Measurements from ENCODE around the gene RNF144A.

RNF144A gene

DNA sequence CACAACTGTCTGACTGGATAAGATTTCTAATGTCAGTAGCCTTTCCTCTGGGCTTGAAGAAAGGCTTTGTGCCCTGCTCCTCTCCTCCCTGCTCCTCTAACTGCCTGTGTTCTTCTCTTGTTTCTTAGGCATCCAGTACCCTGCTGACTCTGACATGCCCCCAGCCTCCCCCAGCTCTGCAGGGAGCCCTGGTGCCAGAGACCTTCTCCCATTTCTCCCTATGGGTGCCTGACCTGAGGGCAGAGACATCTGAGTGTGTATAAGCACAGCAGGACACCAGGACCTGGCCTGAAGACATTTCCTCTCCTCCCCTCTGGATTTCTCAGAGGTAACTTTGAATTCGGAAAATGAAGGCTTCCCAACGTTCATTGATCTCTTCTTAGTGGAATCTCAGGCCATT, 23.6 kb downstream of the RNF144A start:
- H3K36me3 ChIP-seq (ENCODE audit: insufficient read depth, low read length): peaks cover 18% of the 10 kb centered on the region; the same call in 1 of the 2 replicates
- H4K20me1 ChIP-seq (ENCODE audit: insufficient read depth, low read length, poor library complexity, severe bottlenecking): no peaks in the 10 kb centered on the region

DNA sequence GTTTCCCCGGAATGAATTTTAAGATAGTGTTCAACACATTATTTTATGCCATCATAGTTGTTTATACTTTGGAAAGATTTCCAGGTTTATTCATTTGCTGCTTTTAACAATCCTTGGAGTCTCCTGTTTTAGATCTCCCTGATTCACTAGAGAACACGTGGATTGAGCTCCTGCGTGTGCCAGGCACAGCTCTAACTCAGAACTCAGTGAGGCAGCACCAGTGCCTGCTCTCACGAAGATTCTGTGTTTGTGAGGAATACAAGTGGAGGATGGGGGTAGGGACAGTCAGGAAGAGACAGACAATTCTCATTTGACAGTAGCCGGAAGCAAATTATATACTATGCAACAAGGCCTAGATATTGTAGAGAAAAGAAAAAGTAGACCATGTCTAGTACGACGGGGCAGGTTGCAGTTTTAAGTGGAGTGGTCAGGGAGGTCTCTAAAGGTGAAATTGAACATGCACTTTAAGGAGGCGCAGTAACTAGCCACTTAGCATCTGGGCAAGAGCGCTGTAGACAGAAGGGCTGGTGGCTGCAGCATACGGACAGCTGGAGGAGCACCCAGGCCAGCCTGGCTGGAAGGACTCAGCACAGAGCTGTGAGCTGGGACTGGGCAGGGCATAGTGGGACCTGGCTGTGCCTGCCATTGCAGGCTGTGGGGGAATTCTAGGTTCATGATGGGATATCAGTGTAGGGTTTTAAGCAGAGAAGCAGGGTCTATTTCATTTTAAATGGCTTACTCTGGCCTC, 24.3 kb downstream of the RNF144A start:
- Histone ChIP-seq H3K36me3 (ENCODE audit: insufficient read depth, low read length) (peaks cover 18% of the 10 kb centered on the region; the same call in 1 of the 2 replicates), H3K79me2 (ENCODE audit: insufficient read depth, low read length) (no peaks in the 10 kb centered on the region; the same call in 1 of the 2 replicates)

More for the DNA sequence above, 23.6 kb downstream of the RNF144A start:
- H3K9me2 ChIP-seq (replicated peaks; ENCODE audit: low read depth, low read length): no peaks in the 10 kb centered on the region
- no peak overlapping the region for H2AFZ ChIP-seq (ENCODE audit: low read length)
- peaks cover 2% of the 10 kb centered on the region; the same call in 1 of the 2 replicates for H3K79me2 ChIP-seq (ENCODE audit: insufficient read depth, low read length)
- no peaks in the 10 kb centered on the region for H3K9me3 ChIP-seq (ENCODE audit: insufficient read depth, low read depth, low read length)
- peaks cover 12% of the 10 kb centered on the region for H3K4me1 ChIP-seq (ENCODE audit: insufficient read depth, low read length, poor library complexity, severe bottlenecking)
- H3K4me2 ChIP-seq (ENCODE audit: low read depth, low read length, poor library complexity, severe bottlenecking): no peak overlapping the region
- no peak overlapping the region for H3K9ac ChIP-seq (ENCODE audit: low read depth, low read length, poor library complexity, severe bottlenecking)
- no peaks in the 10 kb centered on the region for H3K27me3 ChIP-seq (ENCODE audit: insufficient read depth, low read length, poor library complexity, severe bottlenecking)
- TF ChIP-seq EZH2phosphoT487 (IDR thresholded peaks at IDR 0.05; ENCODE audit: borderline replicate concordance): no peak
- TF ChIP-seq, protein P1, sequence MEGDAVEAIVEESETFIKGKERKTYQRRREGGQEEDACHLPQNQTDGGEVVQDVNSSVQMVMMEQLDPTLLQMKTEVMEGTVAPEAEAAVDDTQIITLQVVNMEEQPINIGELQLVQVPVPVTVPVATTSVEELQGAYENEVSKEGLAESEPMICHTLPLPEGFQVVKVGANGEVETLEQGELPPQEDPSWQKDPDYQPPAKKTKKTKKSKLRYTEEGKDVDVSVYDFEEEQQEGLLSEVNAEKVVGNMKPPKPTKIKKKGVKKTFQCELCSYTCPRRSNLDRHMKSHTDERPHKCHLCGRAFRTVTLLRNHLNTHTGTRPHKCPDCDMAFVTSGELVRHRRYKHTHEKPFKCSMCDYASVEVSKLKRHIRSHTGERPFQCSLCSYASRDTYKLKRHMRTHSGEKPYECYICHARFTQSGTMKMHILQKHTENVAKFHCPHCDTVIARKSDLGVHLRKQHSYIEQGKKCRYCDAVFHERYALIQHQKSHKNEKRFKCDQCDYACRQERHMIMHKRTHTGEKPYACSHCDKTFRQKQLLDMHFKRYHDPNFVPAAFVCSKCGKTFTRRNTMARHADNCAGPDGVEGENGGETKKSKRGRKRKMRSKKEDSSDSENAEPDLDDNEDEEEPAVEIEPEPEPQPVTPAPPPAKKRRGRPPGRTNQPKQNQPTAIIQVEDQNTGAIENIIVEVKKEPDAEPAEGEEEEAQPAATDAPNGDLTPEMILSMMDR (conservative IDR thresholded peaks at IDR 0.05; ENCODE audit: low read length): no peak
- H3K4me3 ChIP-seq (ENCODE audit: low read length, poor library complexity, severe bottlenecking): no peak overlapping the region
- H3F3A ChIP-seq (ENCODE audit: low read depth): no peaks in the 10 kb centered on the region

DNA sequence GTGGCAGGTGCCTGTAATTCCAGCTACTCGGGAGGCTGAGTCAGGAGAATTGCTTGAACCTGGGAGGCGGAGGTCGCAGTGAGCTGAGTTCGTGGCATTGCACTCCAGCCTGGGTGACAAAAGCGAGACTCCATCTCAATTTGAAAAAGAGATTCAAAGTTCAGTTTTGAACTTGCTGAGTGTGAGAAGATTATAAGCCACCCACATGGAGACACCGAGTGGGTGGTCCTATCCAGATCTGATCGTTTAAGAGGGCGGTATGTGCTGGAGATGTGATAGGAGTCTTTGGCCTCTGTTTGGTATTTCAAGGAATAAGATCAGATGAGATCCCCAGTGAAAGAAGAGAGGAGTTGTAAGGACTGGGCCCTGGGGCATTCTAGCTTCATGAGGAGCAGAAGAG, 25.6 kb downstream of the RNF144A start:
- H3K9me3 ChIP-seq (ENCODE audit: insufficient read depth, low read depth, low read length): no peaks in the 10 kb centered on the region
- H3K79me2 ChIP-seq (ENCODE audit: insufficient read depth, low read length): no peaks in the 10 kb centered on the region; the same call in 1 of the 2 replicates
- H3K4me1 ChIP-seq (ENCODE audit: insufficient read depth, low read length, poor library complexity, severe bottlenecking): peaks cover under 1% of the 10 kb centered on the region
- no peak overlapping the region for H3K4me3 ChIP-seq (ENCODE audit: low read length, poor library complexity, severe bottlenecking)
- H2AFZ ChIP-seq (ENCODE audit: low read length): no peak overlapping the region
- no peaks in the 10 kb centered on the region for H3F3A ChIP-seq (ENCODE audit: low read depth)
- H3K27me3 ChIP-seq (ENCODE audit: insufficient read depth, low read length, poor library complexity, severe bottlenecking): no peaks in the 10 kb centered on the region
- peaks cover 18% of the 10 kb centered on the region; the same call in 1 of the 2 replicates for H3K36me3 ChIP-seq (ENCODE audit: insufficient read depth, low read length)
- H3K4me2 ChIP-seq (ENCODE audit: low read depth, low read length, poor library complexity, severe bottlenecking): no peak overlapping the region
- no peaks in the 10 kb centered on the region for H3K9me2 ChIP-seq (replicated peaks; ENCODE audit: low read depth, low read length)
- no peak overlapping the region for H3K9ac ChIP-seq (ENCODE audit: low read depth, low read length, poor library complexity, severe bottlenecking)
- TF ChIP-seq, protein P1 (conservative IDR thresholded peaks at IDR 0.05; ENCODE audit: low read length): no peak
- TF ChIP-seq EZH2phosphoT487 (IDR thresholded peaks at IDR 0.05; ENCODE audit: borderline replicate concordance): no peak
- no peaks in the 10 kb centered on the region for H4K20me1 ChIP-seq (ENCODE audit: insufficient read depth, low read length, poor library complexity, severe bottlenecking)

More for the DNA sequence above, 24.3 kb downstream of the RNF144A start:
- TF ChIP-seq, protein P1 (conservative IDR thresholded peaks at IDR 0.05; ENCODE audit: low read length): no peak
- TF ChIP-seq EZH2phosphoT487 (IDR thresholded peaks at IDR 0.05; ENCODE audit: borderline replicate concordance): no peak
- H3K9ac ChIP-seq (ENCODE audit: low read depth, low read length, poor library complexity, severe bottlenecking): no peak overlapping the region
- H3K9me3 ChIP-seq (ENCODE audit: insufficient read depth, low read depth, low read length): no peaks in the 10 kb centered on the region
- H3K4me3 ChIP-seq (ENCODE audit: low read length, poor library complexity, severe bottlenecking): no peak overlapping the region
- no peaks in the 10 kb centered on the region for H3K27me3 ChIP-seq (ENCODE audit: insufficient read depth, low read length, poor library complexity, severe bottlenecking)
- H3K4me2 ChIP-seq (ENCODE audit: low read depth, low read length, poor library complexity, severe bottlenecking): no peak overlapping the region
- H3K9me2 ChIP-seq (replicated peaks; ENCODE audit: low read depth, low read length): no peaks in the 10 kb centered on the region
- no peaks in the 10 kb centered on the region for H4K20me1 ChIP-seq (ENCODE audit: insufficient read depth, low read length, poor library complexity, severe bottlenecking)
- H3F3A ChIP-seq (ENCODE audit: low read depth): no peaks in the 10 kb centered on the region
- no peak overlapping the region for H2AFZ ChIP-seq (ENCODE audit: low read length)
- peaks cover 12% of the 10 kb centered on the region for H3K4me1 ChIP-seq (ENCODE audit: insufficient read depth, low read length, poor library complexity, severe bottlenecking)
